SW480 (cell line): ENCODE results near the gene SLCO2A1.

Source experiments
- DNase-seq: peaks from one replicate; pipeline ENCODE4 v3.0.0-alpha.2; 2016; ENCODE audit warnings: low spot score

The SLCO2A1 gene

GRCh38 chr3:133948996-133949395 lies 80.7 kb downstream of the SLCO2A1 start:
- no peak for DNase-seq

DNA sequence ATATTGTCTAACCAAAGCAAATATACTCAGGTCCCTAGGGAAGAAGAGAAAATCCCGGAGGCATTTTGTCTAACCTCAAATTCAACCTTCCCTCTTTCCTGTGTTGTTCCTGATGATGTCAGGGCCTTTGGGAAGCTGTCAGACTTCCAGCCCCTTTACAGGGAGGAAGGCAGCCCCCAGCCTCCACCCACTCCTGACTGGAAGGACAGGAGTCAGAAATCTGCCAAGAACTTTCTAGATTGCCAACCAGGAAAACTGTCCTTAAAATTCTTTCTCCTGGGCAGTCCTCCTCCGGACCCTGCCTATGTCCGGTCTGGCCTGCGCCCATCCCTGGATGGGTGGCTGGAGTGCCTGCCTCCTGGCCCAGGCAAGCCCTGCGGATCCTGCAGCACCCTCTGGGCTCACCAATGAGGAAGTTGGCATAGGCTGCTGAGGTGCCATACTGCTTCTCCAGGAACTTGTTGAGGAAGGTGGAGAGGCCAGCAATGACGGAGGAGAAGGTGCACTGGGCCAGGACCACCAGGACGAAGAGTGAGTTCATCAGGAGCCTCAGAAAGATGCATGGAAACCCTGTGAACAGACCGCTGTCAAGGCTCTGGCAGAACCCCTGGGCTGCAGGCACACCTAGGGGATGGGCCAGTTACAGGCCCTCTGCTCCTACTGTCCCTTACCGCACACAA lies 81.5 kb downstream of the SLCO2A1 start:
- no peak for DNase-seq

GRCh38 chr3:133945381-133946095 lies 84.2 kb downstream of the SLCO2A1 start:
- no peak for DNase-seq

GRCh38 chr3:133944641-133945380 lies 84.9 kb downstream of the SLCO2A1 start:
- no peak for DNase-seq

DNA sequence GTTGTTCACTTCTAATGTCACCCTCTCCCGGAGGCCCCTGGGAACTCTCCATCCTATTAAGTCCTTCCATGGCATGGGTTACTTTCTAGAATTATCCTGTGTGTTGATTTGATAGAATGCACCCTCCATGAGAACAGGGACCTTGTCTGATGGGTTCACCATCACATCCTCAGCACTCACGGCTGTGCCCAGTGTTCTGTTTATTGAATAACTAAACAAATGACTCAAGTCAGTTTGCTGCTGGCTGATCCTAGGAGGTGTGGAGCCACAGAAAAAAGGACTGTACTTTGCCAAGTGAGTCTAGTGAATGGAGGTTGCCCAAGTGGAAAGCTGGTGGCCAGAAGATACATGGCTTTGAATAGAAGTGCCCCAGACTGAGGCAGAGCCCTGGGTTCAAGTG lies 85.5 kb downstream of the SLCO2A1 start:
- no peak for DNase-seq

GRCh38 chr3:133943639-133944141 lies 86.0 kb downstream of the SLCO2A1 start:
- peak; percentile 74 for DNase-seq

- DNase-seq, result no peak
Measured at GRCh38 chr3:133943031-133943535, 86.6 kb downstream of the SLCO2A1 start.

- DNase-seq, result peak; percentile 22
Measured at GRCh38 chr3:133941415-133941821, 88.3 kb downstream of the SLCO2A1 start.

GRCh38 chr3:133940536-133940935 lies 89.2 kb downstream of the SLCO2A1 start:
- DNase-seq, result no peak

DNA sequence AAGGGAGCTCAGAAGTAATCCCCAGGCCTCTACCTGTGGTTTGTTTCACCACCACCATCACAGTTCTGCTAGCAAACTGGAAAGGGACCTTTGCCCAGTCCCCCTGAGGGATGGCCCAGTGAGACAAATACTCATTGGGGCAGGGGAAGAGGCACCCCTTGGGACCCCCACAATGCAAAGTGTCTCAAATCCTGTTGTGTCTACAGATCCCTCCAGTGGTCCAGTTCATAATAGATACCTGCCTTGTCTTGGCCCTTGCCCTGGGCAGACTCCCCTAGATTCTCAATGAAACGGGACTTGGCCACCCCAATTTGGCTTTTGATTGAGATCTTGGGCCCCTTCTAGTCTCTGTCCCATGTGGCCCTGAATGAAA lies 90.3 kb downstream of the SLCO2A1 start:
- DNase-seq, result no peak

- no peak for DNase-seq
Measured at GRCh38 chr3:133938770-133939462, 90.8 kb downstream of the SLCO2A1 start.

DNA sequence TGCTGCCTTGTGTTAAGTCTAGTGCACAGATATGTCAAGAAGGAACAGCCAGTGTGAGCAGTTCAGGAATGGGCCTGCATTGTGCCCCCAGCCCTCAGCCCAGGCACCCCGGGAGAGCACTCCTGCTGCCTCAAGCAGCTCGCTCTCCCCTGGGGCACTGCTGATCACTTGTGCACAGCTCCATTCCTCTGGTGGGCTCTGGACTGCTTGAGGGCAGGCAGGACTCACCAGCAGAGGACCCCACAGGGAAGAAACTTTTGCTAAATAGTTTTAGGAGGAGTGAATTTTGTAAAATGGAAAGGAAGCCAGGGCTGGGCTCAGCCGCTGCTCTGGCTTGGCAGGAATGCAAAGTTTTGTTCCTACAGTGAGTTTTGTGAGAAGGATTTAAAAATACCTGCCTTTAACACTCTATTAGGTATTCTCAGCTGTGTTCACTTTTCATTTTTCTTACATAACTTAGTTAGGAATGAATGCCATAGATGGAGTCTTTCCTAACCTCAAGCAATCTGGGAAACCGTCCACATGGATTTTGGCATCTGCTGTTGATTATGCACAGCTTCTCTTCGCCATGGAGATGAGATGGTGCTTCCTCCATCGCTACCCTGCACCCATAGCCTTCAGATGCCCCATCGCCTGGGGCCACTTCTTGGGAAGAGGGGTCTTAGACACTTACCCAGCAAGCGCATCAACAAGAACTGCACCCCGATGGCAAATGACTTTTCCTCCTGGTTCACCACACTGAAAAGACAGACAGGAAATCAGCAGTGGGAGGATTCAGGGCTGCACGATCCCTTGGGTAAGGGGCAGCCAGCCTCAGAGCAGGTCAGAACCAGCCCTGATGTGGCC lies 91.7 kb downstream of the SLCO2A1 start:
- no peak for DNase-seq

DNA sequence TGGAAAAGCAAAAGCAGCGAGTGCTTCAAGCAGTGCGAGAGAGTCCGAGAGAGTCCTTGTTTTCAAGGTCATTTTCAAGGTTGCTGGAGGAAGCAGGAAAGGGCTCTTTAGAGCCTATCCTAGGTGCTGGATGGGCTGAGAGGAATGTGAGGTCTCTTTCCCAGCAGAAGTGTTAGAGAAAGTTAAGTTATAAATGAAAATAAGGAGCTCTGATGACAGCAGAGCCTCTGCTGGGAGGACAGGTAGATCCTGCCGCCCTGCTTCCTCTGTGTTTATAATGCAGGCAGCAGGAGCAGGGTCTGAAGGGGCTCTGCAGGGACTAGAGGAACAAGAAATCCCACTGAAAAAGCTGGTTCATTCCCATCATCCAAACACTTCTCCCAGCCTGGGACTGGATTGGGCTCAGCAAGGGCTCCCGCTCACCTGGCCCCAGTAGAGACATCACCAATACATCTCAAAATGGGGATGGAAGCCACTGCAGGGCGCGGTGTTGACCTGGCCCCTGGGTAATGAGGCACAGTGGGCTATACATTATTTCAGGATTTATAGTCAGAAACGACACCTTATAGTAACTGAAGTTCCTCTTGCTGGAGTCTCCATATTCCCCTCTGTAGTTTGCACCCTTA lies 92.6 kb downstream of the SLCO2A1 start:
- no peak for DNase-seq

- DNase-seq, result no peak
Measured at GRCh38 chr3:133935843-133936769, 93.6 kb downstream of the SLCO2A1 start.

GRCh38 chr3:133934996-133935842 lies 94.5 kb downstream of the SLCO2A1 start:
- DNase-seq, result no peak

DNA sequence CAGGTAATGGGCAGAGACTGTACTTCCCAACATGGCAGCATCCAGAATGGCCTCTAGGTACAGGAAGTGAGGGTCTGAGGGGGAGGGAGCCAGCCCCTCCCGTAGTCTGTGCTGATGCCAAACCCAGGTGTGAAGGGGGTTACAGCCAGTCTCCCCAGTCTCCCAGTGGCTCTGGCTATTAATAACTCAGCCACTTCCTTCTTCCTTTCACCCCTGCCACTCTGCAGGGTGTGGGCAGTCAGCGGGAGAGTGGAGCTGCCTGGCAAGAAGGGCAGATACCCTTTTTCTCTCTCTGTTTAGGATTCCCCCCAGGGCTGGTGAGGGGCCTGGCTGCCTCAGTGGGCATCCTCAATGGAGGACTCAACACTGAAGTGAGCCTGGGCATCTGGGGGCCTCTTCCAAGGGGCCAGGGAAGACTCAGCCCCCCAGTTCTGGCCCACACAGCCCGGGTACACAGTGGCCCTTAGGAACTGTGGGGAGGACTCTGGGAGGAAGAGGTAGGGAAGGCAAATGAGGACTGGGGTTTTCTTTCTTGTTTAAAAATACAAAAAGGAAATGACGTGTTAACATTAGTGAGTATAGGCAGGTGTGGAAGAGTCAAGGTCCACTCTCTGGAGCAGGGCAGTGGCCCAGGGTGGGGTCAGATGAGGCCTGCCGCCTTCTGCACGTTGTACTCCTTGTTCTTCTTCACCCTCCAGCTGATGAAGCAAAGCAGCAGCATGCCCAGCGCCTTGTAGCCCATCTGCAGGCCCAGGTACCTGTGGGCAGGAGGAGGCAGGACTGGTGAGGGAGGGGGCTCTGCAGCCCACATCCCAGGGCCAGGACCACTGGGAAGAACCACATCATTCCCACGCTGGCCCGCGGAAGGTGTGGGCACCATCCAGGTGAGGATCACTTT lies 95.4 kb downstream of the SLCO2A1 start:
- no peak for DNase-seq
